Measurements from ENCODE around the gene RHOH.
"Not testable (repeated sequence)": the region's sequence is repeated elsewhere in the genome, so short reads cannot be mapped to it uniquely, and the experiment has no call there.

RHOH gene

GRCh38 chr4:40262077-40262528 is 65.3 kb downstream of the RHOH start:
- ATAC-seq: peak; percentile 49 to 69

GRCh38 chr4:40262861-40263260 is 66.0 kb downstream of the RHOH start:
- no peak for ATAC-seq

- ATAC-seq: no peak
These were observed 67.7 kb downstream of the RHOH start for GRCh38 chr4:40264497-40264896.

DNA sequence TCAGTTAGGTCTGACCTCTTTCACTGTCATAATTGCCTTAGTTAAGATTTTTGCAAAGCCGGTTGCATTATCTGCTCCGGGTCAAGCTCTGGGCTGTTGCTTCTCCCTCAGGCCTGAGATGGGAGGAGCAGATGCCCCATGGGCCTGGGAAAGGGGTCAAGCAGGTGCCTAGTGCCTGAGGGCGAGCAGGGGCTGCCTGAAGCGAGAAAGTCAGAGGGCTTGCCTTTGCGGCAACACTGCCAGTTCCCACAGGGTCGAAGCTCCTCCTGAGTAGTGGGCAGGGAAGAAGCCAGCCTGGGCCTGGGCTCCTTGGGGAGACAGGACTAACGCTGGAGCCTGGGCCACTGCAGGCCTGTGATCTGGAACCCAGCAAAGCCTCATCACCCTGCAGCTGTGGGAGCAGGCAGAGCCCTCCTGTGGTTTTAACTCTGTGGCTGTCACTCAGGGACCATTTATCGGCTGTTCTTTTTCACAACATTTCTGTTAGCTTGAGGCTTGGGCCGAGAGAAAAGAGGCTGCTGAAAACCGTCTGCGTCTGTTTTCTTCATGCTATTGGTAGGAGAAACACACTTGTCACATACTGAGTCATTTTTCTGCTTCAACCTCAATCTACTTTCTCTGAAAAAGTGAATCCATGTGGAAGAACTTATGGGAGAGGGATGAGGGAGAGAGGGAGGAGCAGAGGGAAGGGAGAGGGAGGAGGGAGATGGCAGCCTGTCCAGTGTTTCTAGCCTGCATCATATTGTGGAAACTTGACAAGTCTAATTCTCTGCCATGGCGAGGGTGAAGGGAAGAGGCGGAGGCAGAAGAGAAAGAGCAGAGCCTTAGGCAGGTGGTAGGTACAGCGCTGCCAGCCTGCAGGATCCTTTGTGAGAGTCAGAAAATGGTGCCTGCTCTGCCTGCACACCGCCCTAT is 68.4 kb downstream of the RHOH start:
- peak; percentile 39 to 56 for ATAC-seq

DNA sequence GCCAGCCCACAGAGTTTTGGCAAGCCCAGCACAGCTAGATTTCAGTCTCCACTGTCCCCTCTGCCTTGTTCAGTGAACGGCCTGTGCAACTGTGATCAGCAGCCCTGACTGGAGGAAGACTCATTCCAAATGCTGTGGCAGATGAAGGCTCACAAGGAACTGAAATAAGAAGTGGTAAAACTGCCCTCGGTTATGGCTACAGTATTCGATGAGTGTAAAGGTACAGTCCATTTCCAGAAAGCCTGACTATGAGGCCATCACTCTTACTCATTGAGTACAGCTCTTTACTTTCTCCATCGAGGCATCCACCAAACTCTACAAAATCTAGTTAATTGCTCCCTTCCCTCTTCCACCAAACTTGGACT is 69.1 kb downstream of the RHOH start:
- ATAC-seq: no peak

DNA sequence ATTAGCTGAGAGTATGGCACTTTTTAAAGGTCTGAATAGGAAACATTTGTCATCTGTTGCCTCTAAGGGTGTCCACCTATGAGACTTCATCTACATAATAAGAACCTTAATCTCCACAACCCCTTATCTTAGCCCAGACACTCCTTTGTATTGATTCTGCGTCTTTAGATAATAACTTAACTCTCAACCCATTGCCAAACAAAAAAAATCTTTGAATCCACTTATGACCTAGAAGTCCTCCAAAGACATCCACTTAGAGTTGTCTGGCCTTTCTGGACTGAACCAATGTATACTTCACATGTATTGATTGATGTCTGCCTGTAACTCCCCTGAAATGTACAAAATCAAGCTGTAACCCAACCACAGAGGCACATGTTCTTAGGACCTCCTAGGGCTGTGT is 72.3 kb downstream of the RHOH start:
- no peak for ATAC-seq

GRCh38 chr4:40270609-40271008 is 73.8 kb downstream of the RHOH start:
- ATAC-seq: no peak

DNA sequence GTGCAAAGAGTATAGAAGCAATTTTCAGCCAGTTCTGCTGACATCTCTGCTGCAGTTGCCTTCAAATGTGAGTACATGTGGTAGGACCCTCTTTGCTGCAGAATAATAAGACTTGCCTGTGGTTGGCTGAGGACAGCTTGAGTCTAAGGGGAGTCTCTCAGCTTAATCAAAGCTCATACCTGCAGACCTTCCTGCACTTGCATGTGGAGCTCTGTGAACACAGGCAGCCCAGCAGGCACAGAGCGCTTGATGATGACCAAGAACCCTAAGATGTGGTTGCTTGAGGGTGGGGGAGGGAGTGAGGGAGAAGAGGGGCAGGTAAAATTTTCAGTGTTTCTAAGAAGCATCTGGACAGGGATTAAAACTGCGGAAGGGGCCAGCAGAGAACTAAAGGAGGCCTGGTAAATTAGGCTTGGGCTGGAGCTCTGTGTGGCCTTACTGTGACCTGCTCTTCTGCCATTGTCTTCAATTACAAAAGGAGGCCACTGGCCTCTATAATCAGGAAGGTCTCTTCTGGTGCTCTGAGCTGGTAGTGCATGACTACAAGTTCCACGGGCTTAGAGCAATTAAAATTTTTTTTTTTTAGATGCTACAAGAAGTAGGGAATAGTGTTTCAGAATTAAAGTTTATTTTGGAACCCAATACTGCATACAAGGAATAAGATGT is 78.4 kb downstream of the RHOH start:
- no peak for ATAC-seq

- ATAC-seq: no peak
These were observed 79.7 kb downstream of the RHOH start for GRCh38 chr4:40276546-40276945.

DNA sequence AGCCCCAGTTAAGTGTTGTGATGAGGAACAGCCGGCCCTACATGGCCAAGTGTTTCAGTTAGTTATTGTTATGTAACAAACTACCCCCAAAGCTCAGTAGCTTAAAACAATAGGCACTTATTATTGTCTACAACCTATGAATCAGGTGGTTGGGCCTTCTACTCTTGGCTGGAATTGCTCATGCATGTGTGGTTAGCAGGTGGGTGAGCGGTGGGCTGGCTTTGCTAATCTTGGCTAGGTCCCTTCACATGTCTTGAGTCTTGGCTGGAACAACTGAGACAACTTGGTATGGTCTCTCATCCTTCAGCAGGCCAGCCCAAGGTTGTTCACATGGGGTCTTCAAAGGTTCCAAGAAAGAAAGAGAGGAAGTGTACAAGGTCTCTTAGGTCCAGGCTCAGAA is 83.8 kb downstream of the RHOH start:
- ATAC-seq: peak; percentile 58 to 64

- ATAC-seq: no peak
These were observed 84.3 kb downstream of the RHOH start for GRCh38 chr4:40281099-40281498.

GRCh38 chr4:40281913-40282312 is 85.1 kb downstream of the RHOH start:
- no peak for ATAC-seq

DNA sequence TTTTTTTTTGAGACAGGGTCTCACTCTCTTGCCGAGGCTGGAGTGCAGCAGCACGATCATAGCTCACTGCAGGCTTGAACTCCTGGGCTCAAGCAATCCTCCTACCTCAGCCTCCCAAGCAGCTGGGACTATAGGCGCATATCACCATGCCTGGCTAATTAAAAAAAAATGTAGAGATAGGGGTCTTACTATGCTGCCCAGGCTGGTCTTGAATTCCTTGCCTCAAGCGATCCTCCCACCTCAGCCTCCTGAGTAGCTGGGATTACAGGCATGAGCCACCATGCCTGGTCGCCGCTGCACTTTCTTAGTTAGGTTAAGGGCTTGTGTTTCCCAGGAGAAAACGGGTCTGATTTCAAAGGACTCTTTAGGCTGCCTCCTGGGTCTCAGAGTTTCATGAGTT is 86.0 kb downstream of the RHOH start:
- not testable (repeated sequence) for ATAC-seq

- peak; percentile 52 for ATAC-seq
These were observed 86.6 kb downstream of the RHOH start for GRCh38 chr4:40283413-40283812.

DNA sequence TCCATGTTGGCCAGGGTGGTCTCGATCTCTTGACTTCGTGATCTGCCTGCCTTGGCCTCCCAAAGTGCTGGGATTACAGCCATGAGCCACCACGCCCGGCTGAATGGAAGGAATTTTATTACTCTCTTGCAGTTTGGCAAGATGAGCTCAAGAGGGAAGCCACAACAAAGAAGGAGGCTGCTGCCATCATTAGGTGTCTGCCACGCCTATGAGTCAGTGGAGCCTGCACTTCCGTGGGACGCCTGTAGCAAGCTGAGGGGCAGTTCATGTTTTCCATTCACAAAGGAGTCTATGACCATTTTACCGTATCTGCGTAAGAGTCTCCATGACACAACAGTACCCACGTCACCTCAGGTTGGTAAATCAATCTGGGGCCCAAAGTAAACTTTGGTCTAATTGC is 87.1 kb downstream of the RHOH start:
- ATAC-seq: peak; percentile 94 to 95

DNA sequence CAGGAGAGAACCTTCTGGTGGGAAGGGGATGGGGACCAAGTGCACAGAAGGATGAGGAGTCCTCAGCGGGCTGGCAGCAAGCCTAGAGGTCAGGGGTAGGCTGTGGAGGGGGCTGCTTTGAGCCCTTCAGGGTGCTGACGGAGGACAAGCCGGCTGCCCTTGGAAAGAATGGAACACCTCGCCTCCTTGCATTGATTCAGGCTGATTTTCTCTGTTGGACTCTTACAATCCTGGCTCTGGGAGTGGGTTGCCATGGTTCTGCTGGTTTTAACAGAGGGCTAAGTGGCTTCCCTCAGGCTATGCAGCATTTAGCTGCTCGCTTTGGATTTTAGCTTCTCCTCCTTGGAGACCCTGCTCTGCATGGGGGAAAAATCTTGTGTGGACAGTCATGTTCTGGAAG is 88.9 kb downstream of the RHOH start:
- ATAC-seq: no peak

GRCh38 chr4:40288566-40288965 is 91.7 kb downstream of the RHOH start:
- ATAC-seq: no peak

- ATAC-seq: peak; percentile 75 to 80
These were observed 92.7 kb downstream of the RHOH start for GRCh38 chr4:40289366-40290188.

GRCh38 chr4:40290611-40291186 is 93.9 kb downstream of the RHOH start:
- peak in 1 of 2 donors; percentile 60 for ATAC-seq

GRCh38 chr4:40292313-40292759 is 95.5 kb downstream of the RHOH start:
- ATAC-seq: no peak

GRCh38 chr4:40294339-40294738 is 97.5 kb downstream of the RHOH start:
- no peak for ATAC-seq

DNA sequence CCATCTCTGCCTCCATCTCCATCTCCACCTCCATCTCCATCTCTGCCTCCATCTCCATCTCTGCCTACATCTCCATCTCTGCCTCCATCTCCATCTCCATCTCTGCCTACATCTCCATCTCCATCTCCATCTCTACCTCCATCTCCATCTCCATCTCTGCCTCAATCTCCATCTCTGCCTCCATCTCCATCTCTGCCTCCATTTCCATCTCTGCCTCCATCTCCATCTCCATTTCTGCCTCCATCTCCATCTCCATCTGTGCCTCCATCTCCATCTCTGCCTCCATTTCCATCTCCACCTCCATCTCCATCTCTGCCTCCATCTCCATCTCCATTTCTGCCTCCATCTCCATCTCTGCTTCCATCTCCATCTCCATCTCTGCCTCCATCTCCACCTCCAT is 98.2 kb downstream of the RHOH start:
- ATAC-seq: not testable (repeated sequence)

GRCh38 chr4:40295572-40295971 is 98.7 kb downstream of the RHOH start:
- no peak for ATAC-seq
